HG03060 (cell line): ENCODE data around the gene BCAR3.
"Not testable (repeated sequence)": the region's sequence is repeated elsewhere in the genome, so short reads cannot be mapped to it uniquely, and the experiment has no call there.

Experiments used
- ATAC-seq: cut with Tn5 transposase; IDR thresholded peaks from one replicate; pipeline ENCODE4 v1.9.1; 2021; ENCODE audit warnings: low read depth, moderate number of reproducible peaks; ENCODE audit not compliant: unreplicated experiment

Gene BCAR3

GRCh38 chr1:93671099-93671621 is 10.5 kb downstream of the BCAR3 start:
- ATAC-seq: no peak

- ATAC-seq: no peak
Measured at GRCh38 chr1:93670141-93670540, 11.5 kb downstream of the BCAR3 start.

GRCh38 chr1:93669369-93669768 is 12.3 kb downstream of the BCAR3 start:
- ATAC-seq: no peak

- ATAC-seq: no peak
Measured at GRCh38 chr1:93668951-93669350, 12.7 kb downstream of the BCAR3 start.

GRCh38 chr1:93668121-93668520 is 13.5 kb downstream of the BCAR3 start:
- ATAC-seq: no peak

GRCh38 chr1:93667642-93668041 is 14.0 kb downstream of the BCAR3 start:
- ATAC-seq: no peak

GRCh38 chr1:93666613-93667384 is 14.8 kb downstream of the BCAR3 start:
- no peak for ATAC-seq

- ATAC-seq: no peak
Measured at GRCh38 chr1:93665015-93665414, 16.6 kb downstream of the BCAR3 start.

GRCh38 chr1:93663208-93663614 is 18.4 kb downstream of the BCAR3 start:
- ATAC-seq: no peak

GRCh38 chr1:93662481-93663207 is 19.0 kb downstream of the BCAR3 start:
- no peak for ATAC-seq

GRCh38 chr1:93661829-93662474 is 19.7 kb downstream of the BCAR3 start:
- no peak for ATAC-seq

- not testable (repeated sequence) for ATAC-seq
Measured at GRCh38 chr1:93661341-93661740, 20.3 kb downstream of the BCAR3 start.

- ATAC-seq: no peak
Measured at GRCh38 chr1:93659822-93660503, 21.7 kb downstream of the BCAR3 start.

GRCh38 chr1:93658188-93658587 is 23.4 kb downstream of the BCAR3 start:
- ATAC-seq: no peak

GRCh38 chr1:93656491-93656890 is 25.1 kb downstream of the BCAR3 start:
- no peak for ATAC-seq

GRCh38 chr1:93653656-93654055 is 28.0 kb downstream of the BCAR3 start:
- ATAC-seq: no peak

- ATAC-seq: no peak
Measured at GRCh38 chr1:93652323-93652949, 29.2 kb downstream of the BCAR3 start.

GRCh38 chr1:93651695-93652094 is 29.9 kb downstream of the BCAR3 start:
- ATAC-seq: no peak

- not testable (repeated sequence) for ATAC-seq
Measured at GRCh38 chr1:93650159-93650558, 31.5 kb downstream of the BCAR3 start.

- ATAC-seq: no peak
Measured at GRCh38 chr1:93649231-93649630, 32.4 kb downstream of the BCAR3 start.
